Tibial nerve (tissue), 4 donors: Measurements from ENCODE around the gene LMF1. TPM values are rescaled to one million over a fixed set of nuclear protein-coding genes. Genes with fewer than 3 reads are reported as not detected.

Experiments
- DNase-seq, 2 donors: peaks; one replicate each; pipeline ENCODE4 v3.0.0-alpha.2; 2019; ENCODE audit warnings: low spot score in 2 of 2
- H3K27ac ChIP-seq, 4 donors: fragments of 200-600 bp; sonication (generic) in 3 of 4; one replicate each; pipeline ENCODE4 v1.5.1; 2017 to 2019; ENCODE audit warnings: mild to moderate bottlenecking in 1 of 4
- H3K27me3 ChIP-seq, 2 donors: fragments of 200-600 bp; sonication (generic) in 1 of 2; one replicate each; pipeline versions ENCODE4 v1.5.1 to v1.6.0; 2017 to 2019
- H3K36me3 ChIP-seq, 3 donors: fragments of 200-600 bp; sonication (generic); one replicate each; pipeline ENCODE4 v1.5.1; 2018 to 2019
- H3K4me1 ChIP-seq, 4 donors: fragments of 200-600 bp; sonication (generic) in 3 of 4; one replicate each; pipeline ENCODE4 v1.5.1; 2017 to 2019
- H3K4me3 ChIP-seq, 4 donors: fragments of 200-600 bp; sonication (generic) in 3 of 4; one replicate each; pipeline ENCODE4 v1.5.1; 2017 to 2019; ENCODE audit warnings: mild to moderate bottlenecking in 1 of 4, moderate library complexity in 1 of 4
- H3K9me3 ChIP-seq, 4 donors: fragments of 200-600 bp; sonication (generic) in 3 of 4; one replicate each; pipeline ENCODE4 v1.5.1; 2017 to 2019
- CTCF ChIP-seq, 5 experiments: fragments of 200-600 bp in 3 of 5; fragments of 450-650 bp in 2 of 5; sonication (generic) in 3 of 5; IDR thresholded peaks; one replicate each; pipeline ENCODE4 v1.5.1; 2016 to 2019; ENCODE audit warnings: antibody characterized with exemption in 5 of 5, mild to moderate bottlenecking in 3 of 5, moderate library complexity in 2 of 5
- EP300 ChIP-seq, 2 donors: sonication (generic); formaldehyde crosslinking; IDR thresholded peaks; one replicate each; pipeline ENCODE4 v1.6.1; 2017; ENCODE audit warnings: antibody characterized with exemption in 2 of 2, mild to moderate bottlenecking in 1 of 2
- POLR2A ChIP-seq, 2 donors: fragments of 450-650 bp; IDR thresholded peaks; one replicate each; pipeline ENCODE4 v1.6.1; 2017; ENCODE audit warnings: antibody characterized with exemption in 2 of 2, mild to moderate bottlenecking in 2 of 2, moderate library complexity in 2 of 2
- WGBS, 2 donors: methylation state at CpG; one replicate each; pipeline ENCODE4 v1.1.5; 2018; 5-methylcytosine and 5-hydroxymethylcytosine counted together
- total RNA-seq, 4 donors: library from RNA; depleted of rRNA; stranded (reverse); fragments of >200 nt; gene quantifications; one replicate each; pipeline ENCODE4 v1.1.0, GENCODE V29; 2016

The LMF1 gene
- total RNA-seq, 4 donors from 2014 or later = 24.5 to 58.5 (median 31.8) TPM

GRCh38 chr16:937723-938122 lies 33.1 kb downstream of the LMF1 start:
- Histone ChIP-seq H3K9me3 (peaks cover 0 to 25% (median 0%) of the 10 kb centered on the region in 4 donors), H3K4me3 (no peak overlapping the region), H3K4me1 (no peaks in the 10 kb centered on the region), H3K27ac (no peak overlapping the region), H3K27me3 (no peaks in the 10 kb centered on the region), H3K36me3 (peaks cover 0 to 79% (median 4%) of the 10 kb centered on the region in 3 donors)
- TF ChIP-seq POLR2A (IDR thresholded peaks at IDR 0.05) = no peak
- TF ChIP-seq EP300 (IDR thresholded peaks at IDR 0.05) = no peak
- TF ChIP-seq CTCF (IDR thresholded peaks at IDR 0.05) = no peak
- WGBS, 2 donors = 85 to 87% methylated on average over 6 of the region's 6 CpGs
- no peak for DNase-seq

GRCh38 chr16:937311-937710 lies 33.5 kb downstream of the LMF1 start:
- Histone ChIP-seq H3K27ac (no peak overlapping the region), H3K36me3 (peaks cover 0 to 79% (median 4%) of the 10 kb centered on the region in 3 donors), H3K27me3 (no peaks in the 10 kb centered on the region), H3K4me3 (no peak overlapping the region), H3K4me1 (no peaks in the 10 kb centered on the region), H3K9me3 (peaks cover 0 to 21% (median 0%) of the 10 kb centered on the region in 4 donors)
- 80 to 86% methylated on average over 7 to 8 of the region's 8 CpGs for WGBS, 2 donors
- TF ChIP-seq CTCF (IDR thresholded peaks at IDR 0.05) (no peak), POLR2A (IDR thresholded peaks at IDR 0.05) (no peak), EP300 (IDR thresholded peaks at IDR 0.05) (no peak)
- DNase-seq = no peak

- TF ChIP-seq POLR2A (IDR thresholded peaks at IDR 0.05) = no peak
- TF ChIP-seq CTCF (IDR thresholded peaks at IDR 0.05) = no peak
- 68 to 71% methylated on average over 11 of the region's 11 CpGs for WGBS, 2 donors
- no peak for DNase-seq
- Histone ChIP-seq H3K4me3 (no peak overlapping the region), H3K9me3 (peaks cover 0 to 5% (median 0%) of the 10 kb centered on the region in 4 donors), H3K27ac (no peak overlapping the region), H3K27me3 (no peaks in the 10 kb centered on the region), H3K36me3 (peaks cover 0 to 79% (median 4%) of the 10 kb centered on the region in 3 donors), H3K4me1 (no peaks in the 10 kb centered on the region)
Measured at GRCh38 chr16:935684-936083, 35.1 kb downstream of the LMF1 start.

DNA sequence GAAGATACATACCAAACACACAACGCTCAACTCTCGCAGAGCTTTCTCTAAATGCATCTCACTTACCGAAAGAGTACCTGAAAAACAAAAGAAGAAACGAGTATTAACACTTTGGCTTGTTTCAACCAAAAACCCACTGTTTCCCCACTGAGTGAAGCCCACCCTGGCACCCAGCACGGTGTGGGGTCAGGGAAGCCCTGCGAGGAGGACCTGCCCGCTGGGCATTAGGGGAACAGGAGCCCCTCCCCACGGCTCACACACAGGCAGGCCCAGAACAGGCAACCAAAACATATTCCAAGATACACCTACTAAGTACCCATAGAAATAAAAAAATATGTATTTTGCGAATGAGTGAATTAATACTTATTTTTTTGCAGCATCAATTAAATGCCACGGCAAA lies 36.6 kb downstream of the LMF1 start:
- Histone ChIP-seq H3K27me3 (no peaks in the 10 kb centered on the region), H3K4me1 (no peaks in the 10 kb centered on the region), H3K27ac (no peak overlapping the region), H3K9me3 (no peaks in the 10 kb centered on the region), H3K4me3 (no peak overlapping the region), H3K36me3 (peaks cover 0 to 83% (median 4%) of the 10 kb centered on the region in 3 donors)
- DNase-seq = no peak
- WGBS, 2 donors = 89 to 93% methylated on average over 10 of the region's 10 CpGs
- no peak for TF ChIP-seq CTCF (IDR thresholded peaks at IDR 0.05)
- TF ChIP-seq EP300 (IDR thresholded peaks at IDR 0.05) = no peak
- no peak for TF ChIP-seq POLR2A (IDR thresholded peaks at IDR 0.05)

DNA sequence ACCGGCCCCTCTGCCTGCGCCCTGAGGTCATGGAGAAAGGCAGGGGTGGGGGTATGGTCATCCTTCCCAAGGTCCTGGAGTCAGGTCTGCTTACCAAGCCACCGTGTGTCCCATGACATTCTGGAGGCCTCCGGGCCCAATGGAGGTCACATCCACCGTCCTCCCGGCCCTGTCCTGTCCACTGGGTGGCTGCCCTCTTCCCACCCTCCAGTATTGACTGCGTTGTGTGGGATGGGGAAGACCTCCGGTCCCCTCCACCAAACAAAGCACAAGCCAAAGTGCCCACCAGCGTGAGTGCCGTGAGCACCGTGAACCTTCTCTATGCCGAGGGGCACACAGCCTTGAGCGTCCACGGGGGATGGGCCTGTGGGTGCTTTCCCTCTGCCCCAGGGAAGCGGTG lies 37.2 kb downstream of the LMF1 start:
- WGBS, 2 donors = 87 to 93% methylated on average over 15 of the region's 15 CpGs
- H3K36me3 ChIP-seq = peaks cover 0 to 87% (median 4%) of the 10 kb centered on the region in 3 donors
- no peak overlapping the region for H3K27ac ChIP-seq
- DNase-seq = no peak
- H3K4me3 ChIP-seq = no peak overlapping the region
- no peak for TF ChIP-seq POLR2A (IDR thresholded peaks at IDR 0.05)
- TF ChIP-seq CTCF (IDR thresholded peaks at IDR 0.05) = no peak
- TF ChIP-seq EP300 (IDR thresholded peaks at IDR 0.05) = no peak
- no peaks in the 10 kb centered on the region for H3K9me3 ChIP-seq
- no peaks in the 10 kb centered on the region for H3K27me3 ChIP-seq
- no peaks in the 10 kb centered on the region for H3K4me1 ChIP-seq
